Fibroblast of lung (primary cell): ENCODE results near the gene CKLF.

ENCODE experiments used
- EZH2 ChIP-seq: IDR thresholded peaks from 2 replicates; pipeline ENCODE4 v1.5.1; 2012; ENCODE audit warnings: low read length, control low read depth, mild to moderate bottlenecking; ENCODE audit errors: missing control alignments
- TF ChIP-seq, protein P1 (sequence below), 2 donors: IDR thresholded peaks in 1 of 2; conservative IDR thresholded peaks in 1 of 2; 1 replicate in 1 of 2; 2 replicates in 1 of 2; pipeline ENCODE4 v1.5.1; 2011 to 2012; ENCODE audit warnings: low read length in 2 of 2, control low read depth in 1 of 2, inconsistent platforms in 1 of 2, low read depth in 1 of 2, mild to moderate bottlenecking in 1 of 2

DNA sequence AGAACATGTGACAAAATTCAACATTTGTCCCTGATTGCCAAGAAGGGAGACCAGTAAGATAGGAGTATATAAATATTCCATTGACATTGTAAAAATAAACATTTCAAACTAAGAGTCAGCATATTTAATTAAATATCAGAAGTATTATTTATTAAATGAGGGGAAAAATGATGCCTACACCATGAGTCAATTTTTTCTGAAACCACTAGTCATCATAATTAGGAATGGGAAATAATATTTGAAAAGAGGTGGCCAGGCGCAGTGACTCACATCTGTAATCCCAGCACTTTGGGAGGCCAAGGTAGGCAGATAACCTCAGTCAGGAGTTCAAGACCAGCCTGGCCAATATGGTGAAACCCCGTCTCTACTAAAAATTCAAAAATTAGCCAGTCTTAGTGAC lies 16.0 kb downstream of the CKLF start:
- TF ChIP-seq, protein P1, sequence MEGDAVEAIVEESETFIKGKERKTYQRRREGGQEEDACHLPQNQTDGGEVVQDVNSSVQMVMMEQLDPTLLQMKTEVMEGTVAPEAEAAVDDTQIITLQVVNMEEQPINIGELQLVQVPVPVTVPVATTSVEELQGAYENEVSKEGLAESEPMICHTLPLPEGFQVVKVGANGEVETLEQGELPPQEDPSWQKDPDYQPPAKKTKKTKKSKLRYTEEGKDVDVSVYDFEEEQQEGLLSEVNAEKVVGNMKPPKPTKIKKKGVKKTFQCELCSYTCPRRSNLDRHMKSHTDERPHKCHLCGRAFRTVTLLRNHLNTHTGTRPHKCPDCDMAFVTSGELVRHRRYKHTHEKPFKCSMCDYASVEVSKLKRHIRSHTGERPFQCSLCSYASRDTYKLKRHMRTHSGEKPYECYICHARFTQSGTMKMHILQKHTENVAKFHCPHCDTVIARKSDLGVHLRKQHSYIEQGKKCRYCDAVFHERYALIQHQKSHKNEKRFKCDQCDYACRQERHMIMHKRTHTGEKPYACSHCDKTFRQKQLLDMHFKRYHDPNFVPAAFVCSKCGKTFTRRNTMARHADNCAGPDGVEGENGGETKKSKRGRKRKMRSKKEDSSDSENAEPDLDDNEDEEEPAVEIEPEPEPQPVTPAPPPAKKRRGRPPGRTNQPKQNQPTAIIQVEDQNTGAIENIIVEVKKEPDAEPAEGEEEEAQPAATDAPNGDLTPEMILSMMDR (conservative IDR thresholded peaks at IDR 0.05 in 1 of 2, IDR thresholded peaks at IDR 0.05 in 1 of 2; ENCODE audit: low read depth in 1 of 2, low read length in 2 of 2), result no peak
- no peak for TF ChIP-seq EZH2
